ENCODE results near the gene WDR11. TPM values are rescaled to one million over a fixed set of nuclear protein-coding genes. Genes with fewer than 3 reads are reported as not detected.
A peak's percentile ranks its signal among the peaks of the same experiment; 100 is the strongest.

WDR11 gene
- total and polyA plus RNA-seq, 9 of the 15 experiments (the other 6 are each of a cell fraction or from before 2014, with no cell fraction given): 12.4 to 50.7 (median 23.6) TPM

DNA sequence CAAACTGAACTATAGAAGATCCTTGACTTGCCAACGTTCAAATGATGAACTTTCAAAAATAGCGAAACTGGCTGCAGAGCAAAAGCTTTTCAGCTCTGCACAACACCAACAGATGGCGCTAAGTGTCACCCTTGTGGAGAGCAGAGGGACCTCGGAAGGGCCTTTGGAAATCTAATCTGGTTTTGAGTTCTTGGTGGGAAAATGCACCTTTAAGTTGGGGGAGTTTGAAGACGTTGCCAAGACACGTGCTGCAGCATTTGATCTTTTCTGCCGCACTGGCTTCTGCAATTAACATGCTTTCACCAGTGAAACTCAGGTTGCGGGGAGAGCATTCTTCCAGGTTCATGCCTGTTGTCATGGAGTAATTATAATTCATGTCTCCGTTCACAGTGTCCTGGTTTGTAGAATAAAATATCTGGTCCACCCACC is 26.3 kb upstream of the WDR11 start (continued):
- TF ChIP-seq, protein P1, sequence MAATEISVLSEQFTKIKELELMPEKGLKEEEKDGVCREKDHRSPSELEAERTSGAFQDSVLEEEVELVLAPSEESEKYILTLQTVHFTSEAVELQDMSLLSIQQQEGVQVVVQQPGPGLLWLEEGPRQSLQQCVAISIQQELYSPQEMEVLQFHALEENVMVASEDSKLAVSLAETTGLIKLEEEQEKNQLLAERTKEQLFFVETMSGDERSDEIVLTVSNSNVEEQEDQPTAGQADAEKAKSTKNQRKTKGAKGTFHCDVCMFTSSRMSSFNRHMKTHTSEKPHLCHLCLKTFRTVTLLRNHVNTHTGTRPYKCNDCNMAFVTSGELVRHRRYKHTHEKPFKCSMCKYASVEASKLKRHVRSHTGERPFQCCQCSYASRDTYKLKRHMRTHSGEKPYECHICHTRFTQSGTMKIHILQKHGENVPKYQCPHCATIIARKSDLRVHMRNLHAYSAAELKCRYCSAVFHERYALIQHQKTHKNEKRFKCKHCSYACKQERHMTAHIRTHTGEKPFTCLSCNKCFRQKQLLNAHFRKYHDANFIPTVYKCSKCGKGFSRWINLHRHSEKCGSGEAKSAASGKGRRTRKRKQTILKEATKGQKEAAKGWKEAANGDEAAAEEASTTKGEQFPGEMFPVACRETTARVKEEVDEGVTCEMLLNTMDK (IDR thresholded peaks at IDR 0.05; ENCODE audit: borderline replicate concordance, insufficient read depth, low read depth, low read length, poor library complexity, severe bottlenecking): peak; percentile 60
- TF ChIP-seq, protein P2, sequence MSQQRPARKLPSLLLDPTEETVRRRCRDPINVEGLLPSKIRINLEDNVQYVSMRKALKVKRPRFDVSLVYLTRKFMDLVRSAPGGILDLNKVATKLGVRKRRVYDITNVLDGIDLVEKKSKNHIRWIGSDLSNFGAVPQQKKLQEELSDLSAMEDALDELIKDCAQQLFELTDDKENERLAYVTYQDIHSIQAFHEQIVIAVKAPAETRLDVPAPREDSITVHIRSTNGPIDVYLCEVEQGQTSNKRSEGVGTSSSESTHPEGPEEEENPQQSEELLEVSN (IDR thresholded peaks at IDR 0.05; ENCODE audit: borderline replicate concordance in 1 of 2, extremely low read depth in 1 of 2, insufficient read depth in 1 of 2, insufficient read length in 1 of 2, low read depth in 1 of 2, low read length in 1 of 2, poor library complexity in 1 of 2, severe bottlenecking in 1 of 2): peak in 1 of 2 experiments; percentile 70
- no peak for TF ChIP-seq RHOXF2B (CRISPR knock-in tag; conservative IDR thresholded peaks at IDR 0.05)

- no peak overlapping the region for H2AFZ ChIP-seq (ENCODE audit: low read depth, low read length)
- no TSS peak for BruUV-seq (replicated peaks)
Observed at GRCh38 chr10:120825878-120826769, 25.0 kb upstream of the WDR11 start.

More at GRCh38 chr10:120825878-120826769, 25.0 kb upstream of the WDR11 start:
- no peak for DNase-seq (ENCODE audit: extremely low read depth in 1 of 4, low spot score in 3 of 4)
- Histone ChIP-seq H3K4me2 (ENCODE audit: insufficient read depth, low read length) (no peak overlapping the region), H3K4me1 (replicated peaks in 1 of 2; ENCODE audit: control insufficient read depth in 2 of 2, insufficient read depth in 2 of 2, low read length in 2 of 2) (no peaks in the 10 kb centered on the region), H3K4me3 (no peak overlapping the region), H3K9me3 (replicated peaks; ENCODE audit: control insufficient read depth, insufficient read depth, low read depth, low read length) (no peaks in the 10 kb centered on the region), H3K9me1 (ENCODE audit: control insufficient read depth, insufficient read depth, low read length) (no peaks in the 10 kb centered on the region), H3K27me3 (ENCODE audit: control insufficient read depth in 2 of 2, insufficient read depth in 2 of 2, low read length in 2 of 2) (no peaks in the 10 kb centered on the region; a peak in 1 of 5 replicates), H3K36me3 (ENCODE audit: control insufficient read depth, insufficient read depth, low read length) (no peaks in the 10 kb centered on the region), H4K20me1 (replicated peaks; ENCODE audit: control insufficient read depth, insufficient read depth, low read length) (no peaks in the 10 kb centered on the region), H3K9ac (ENCODE audit: insufficient read depth in 1 of 2, low read depth in 2 of 2, low read length in 2 of 2) (no peak overlapping the region), H3K27ac (ENCODE audit: extremely low read depth, low read depth, low read length) (no peak overlapping the region), H3K79me2 (ENCODE audit: control insufficient read depth, insufficient read depth, low read length) (no peaks in the 10 kb centered on the region)
- ChIA-PET CTCF (ENCODE audit: low intra/inter-chr PET ratio) (no interaction called here), POLR2A (no interaction called here)
- intact Hi-C loops (cut with micrococcal nuclease) (no loop called here), in situ Hi-C loops (cut with MboI) (no loop called here)
- whole genome bisulfite sequencing (ENCODE audit: insufficient coverage, low coverage, missing lambda C conversion rate): 0% methylated on average over 3 of the region's 3 CpGs
- no peak for ATAC-seq
- no peak for TF ChIP-seq ZNF124 (CRISPR knock-in tag; IDR thresholded peaks at IDR 0.05)
- peak; percentile 27; the same call in 1 of the 2 replicates for TF ChIP-seq ZNF316 (IDR thresholded peaks at IDR 0.05)
- FAIRE-seq: no peak

All from K562 (cell line).